HG03103 (cell line): ENCODE results near the gene CMKLR1.
A peak's percentile ranks its signal among the peaks of the same experiment; 100 is the strongest.

ENCODE experiments used
- ATAC-seq: cut with Tn5 transposase; IDR thresholded peaks from one replicate; pipeline ENCODE4 v1.9.1; 2021; ENCODE audit warnings: low read depth; ENCODE audit not compliant: unreplicated experiment

CMKLR1 gene

GRCh38 chr12:108363565-108363964, 24.5 kb upstream of the CMKLR1 start:
- ATAC-seq: no peak

- ATAC-seq: no peak
Measured at GRCh38 chr12:108363165-108363564, 24.1 kb upstream of the CMKLR1 start.

- no peak for ATAC-seq
Measured at GRCh38 chr12:108361606-108362005, 22.5 kb upstream of the CMKLR1 start.

GRCh38 chr12:108360487-108360886, 21.4 kb upstream of the CMKLR1 start:
- ATAC-seq: peak; percentile 50

- no peak for ATAC-seq
Measured at GRCh38 chr12:108360057-108360456, 20.9 kb upstream of the CMKLR1 start.

- ATAC-seq: no peak
Measured at GRCh38 chr12:108358580-108358965, 19.5 kb upstream of the CMKLR1 start.

GRCh38 chr12:108357834-108358579, 18.9 kb upstream of the CMKLR1 start:
- no peak for ATAC-seq

- ATAC-seq: no peak
Measured at GRCh38 chr12:108356835-108357806, 18.0 kb upstream of the CMKLR1 start.

- no peak for ATAC-seq
Measured at GRCh38 chr12:108355069-108355468, 16.0 kb upstream of the CMKLR1 start.

- ATAC-seq: no peak
Measured at GRCh38 chr12:108352591-108352990, 13.5 kb upstream of the CMKLR1 start.

- no peak for ATAC-seq
Measured at GRCh38 chr12:108350511-108350910, 11.4 kb upstream of the CMKLR1 start.

- no peak for ATAC-seq
Measured at GRCh38 chr12:108349278-108349688, 10.2 kb upstream of the CMKLR1 start.

- ATAC-seq: no peak
Measured at GRCh38 chr12:108348842-108349241, 9.7 kb upstream of the CMKLR1 start.

- no peak for ATAC-seq
Measured at GRCh38 chr12:108346727-108347710, 7.9 kb upstream of the CMKLR1 start.

GRCh38 chr12:108345716-108346633, 6.9 kb upstream of the CMKLR1 start:
- ATAC-seq: no peak

GRCh38 chr12:108342985-108343384, 3.9 kb upstream of the CMKLR1 start:
- ATAC-seq: no peak

GRCh38 chr12:108341854-108342847, 3.0 kb upstream of the CMKLR1 start:
- no peak for ATAC-seq

- ATAC-seq: no peak
Measured at GRCh38 chr12:108341356-108341755, 2.2 kb upstream of the CMKLR1 start.
